GM23338 (cell line): ENCODE data around the gene CHCHD10. TPM values are rescaled to one million over a fixed set of nuclear protein-coding genes. Genes with fewer than 3 reads are reported as not detected.
A peak's percentile ranks its signal among the peaks of the same experiment; 100 is the strongest.

Experiments
- ATAC-seq: fragments of 200-7000 bp; cut with Tn5 transposase; 3 replicates; pipeline ENCODE4 v1.9.1; 2020
- DNase-seq: peaks from one replicate; pipeline ENCODE4 v3.0.0-alpha.2; 2015; ENCODE audit warnings: low spot score
- H2AFZ ChIP-seq: fragments of 200-600 bp; sonication (generic); 2 replicates; pipeline ENCODE4 v1.8.0; 2016; ENCODE audit warnings: antibody characterized with exemption, mild to moderate bottlenecking, moderate library complexity
- H3F3A ChIP-seq: fragments of 200-600 bp; sonication (generic); replicated peaks from 2 replicates; pipeline ENCODE4 v1.8.0; 2017; ENCODE audit warnings: antibody characterized with exemption, mixed run types, low read depth
- H3K27ac ChIP-seq: fragments of 200-600 bp; sonication (generic); 2 replicates; pipeline ENCODE4 v1.6.1; 2016; ENCODE audit warnings: low read depth
- H3K27me3 ChIP-seq: fragments of 200-600 bp; sonication (generic); 2 replicates; pipeline ENCODE4 v1.8.0; 2016; ENCODE audit warnings: mild to moderate bottlenecking, mixed run types, moderate library complexity; ENCODE audit not compliant: insufficient read depth
- H3K36me3 ChIP-seq: fragments of 200-600 bp; sonication (generic); 2 replicates; pipeline ENCODE4 v1.8.0; 2016; ENCODE audit warnings: mild to moderate bottlenecking; ENCODE audit not compliant: insufficient read depth
- H3K4me1 ChIP-seq: fragments of 200-600 bp; sonication (generic); 2 replicates; pipeline ENCODE4 v1.8.0; 2016; ENCODE audit warnings: mild to moderate bottlenecking, moderate library complexity; ENCODE audit not compliant: insufficient read depth
- H3K4me2 ChIP-seq: fragments of 200-600 bp; sonication (generic); 2 replicates; pipeline ENCODE4 v1.7.1; 2017; ENCODE audit warnings: mixed run types
- H3K4me3 ChIP-seq: fragments of 200-600 bp; sonication (generic); 2 replicates; pipeline ENCODE4 v1.6.1; 2016; ENCODE audit warnings: mixed run types
- H3K79me2 ChIP-seq: fragments of 200-600 bp; sonication (generic); replicated peaks from 2 replicates; pipeline ENCODE4 v1.8.0; 2017; ENCODE audit warnings: mild to moderate bottlenecking; ENCODE audit not compliant: insufficient read depth
- H3K9me2 ChIP-seq: fragments of 200-600 bp; sonication (generic); 2 replicates; pipeline ENCODE4 v1.8.0; 2017; ENCODE audit not compliant: insufficient read depth
- H4K20me1 ChIP-seq: fragments of 200-600 bp; sonication (generic); replicated peaks from 2 replicates; pipeline ENCODE4 v1.8.0; 2017; ENCODE audit warnings: mild to moderate bottlenecking; ENCODE audit not compliant: insufficient read depth
- H3K27ac Mint-ChIP-seq: 2 replicates; pipeline ENCODE4 v1.8.0; 2020; ENCODE audit warnings: inconsistent platforms, mild to moderate bottlenecking, moderate library complexity, mixed read lengths
- H3K27me3 Mint-ChIP-seq: 3 replicates; pipeline ENCODE4 v1.8.0; 2022; ENCODE audit warnings: low read depth, mild to moderate bottlenecking, moderate library complexity, mixed read lengths, inconsistent platforms; ENCODE audit not compliant: insufficient read depth, poor library complexity
- H3K36me3 Mint-ChIP-seq: 3 replicates; pipeline ENCODE4 v1.8.0; 2021; ENCODE audit warnings: low read depth, mild to moderate bottlenecking, inconsistent platforms, moderate library complexity, mixed read lengths
- H3K4me1 Mint-ChIP-seq: 3 replicates; pipeline ENCODE4 v1.8.0; 2020; ENCODE audit warnings: mild to moderate bottlenecking, inconsistent platforms, mixed read lengths
- H3K4me3 Mint-ChIP-seq: 3 replicates; pipeline ENCODE4 v1.8.0; 2021; ENCODE audit warnings: moderate library complexity, mild to moderate bottlenecking, inconsistent platforms, mixed read lengths
- H3K9me3 Mint-ChIP-seq: 3 replicates; pipeline ENCODE4 v1.8.0; 2020; ENCODE audit warnings: moderate library complexity, mild to moderate bottlenecking, inconsistent platforms, mixed read lengths
- ETS1 ChIP-seq: IDR thresholded peaks from 2 replicates; pipeline ENCODE4 v1.6.1; 2016; ENCODE audit warnings: antibody characterized with exemption
- EZH2 ChIP-seq: fragments of 200-600 bp; sonication (generic); IDR thresholded peaks from one replicate; pipeline ENCODE4 v1.8.0; 2017; ENCODE audit warnings: antibody characterized with exemption, mild to moderate bottlenecking, low read depth; ENCODE audit not compliant: unreplicated experiment
- NANOG ChIP-seq: IDR thresholded peaks from 2 replicates; pipeline ENCODE4 v1.6.1; 2016; ENCODE audit warnings: antibody characterized with exemption, borderline replicate concordance
- REST ChIP-seq: IDR thresholded peaks from one replicate; pipeline ENCODE4 v1.6.1; 2018; ENCODE audit warnings: antibody characterized with exemption; ENCODE audit not compliant: unreplicated experiment
- ZNF114 ChIP-seq: fragments of 250-450 bp; sonication (Bioruptor Pico); IDR thresholded peaks from 2 replicates; pipeline ENCODE4 v1.5.0; 2020; ENCODE audit warnings: mild to moderate bottlenecking, moderate library complexity
- ZNF331 ChIP-seq: fragments of 250-450 bp; sonication (Bioruptor Pico); IDR thresholded peaks from 2 replicates; pipeline ENCODE4 v1.5.0; 2020; ENCODE audit warnings: low read depth, mild to moderate bottlenecking, moderate library complexity
- ZNF462 ChIP-seq: fragments of 250-450 bp; sonication (Bioruptor Pico); IDR thresholded peaks from 2 replicates; pipeline ENCODE4 v1.5.0; 2020; ENCODE audit warnings: mild to moderate bottlenecking, moderate library complexity
- polyA plus RNA-seq: library from polyadenylated mRNA; unstranded; fragments of >200 nt; fragmentation: Nextera tagmentation; extraction: Ambion mirVana; gene quantifications from 2 replicates; pipeline ENCODE4 v1.2.1, GENCODE V29; 2016
- total RNA-seq: library from RNA; depleted of rRNA; stranded (reverse); fragments of >200 nt; shearing (Covaris generic); gene quantifications from 2 replicates; pipeline ENCODE4 v1.2.3, GENCODE V29; 2014

CHCHD10 gene
- total and polyA plus RNA-seq, 2 experiments from 2014 or later, result 11.4 to 101 TPM

DNA sequence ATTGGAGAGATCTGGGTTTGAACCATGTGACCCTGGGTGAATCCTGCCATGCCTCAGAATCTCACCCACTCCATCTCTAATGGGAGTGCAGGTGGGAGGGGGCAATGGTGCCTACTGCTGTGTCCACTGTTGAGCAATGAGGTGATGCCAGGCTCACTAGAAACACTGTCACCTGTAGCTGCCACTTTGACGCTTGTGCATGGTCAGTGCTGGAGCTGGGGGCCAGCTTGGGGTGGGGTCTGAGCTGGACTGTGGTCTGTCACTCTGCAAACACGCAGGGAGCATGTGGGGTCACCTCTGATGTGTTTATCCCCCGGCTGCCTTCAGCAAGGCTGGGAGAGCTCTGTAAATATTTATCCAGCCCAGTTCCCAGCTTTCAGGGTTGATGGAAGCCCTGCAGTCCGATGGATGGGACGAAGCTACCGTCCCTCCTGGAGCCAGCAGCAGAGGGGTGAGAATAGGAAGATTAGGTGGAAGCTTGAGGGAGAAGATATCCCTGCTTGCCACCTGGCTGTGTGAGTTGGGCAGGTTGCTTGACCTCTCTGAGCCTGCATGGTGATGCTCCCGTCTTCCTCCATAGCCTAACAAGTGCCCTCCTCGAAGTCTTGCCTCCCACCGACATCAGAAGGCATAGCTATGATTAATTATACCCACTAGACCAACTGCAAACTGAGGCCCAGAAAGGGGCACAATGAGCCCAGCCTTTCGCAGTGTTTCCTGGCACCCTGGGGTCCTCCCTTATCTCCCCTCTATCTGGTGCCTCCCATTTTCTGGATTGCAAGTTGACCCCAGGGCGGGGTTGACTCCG is 6.5 kb upstream of the CHCHD10 start:
- Mint-ChIP-seq H3K27ac (no peak overlapping the region), H3K9me3 (no peaks in the 10 kb centered on the region), H3K4me1 (peaks cover 17% of the 10 kb centered on the region), H3K36me3 (no peaks in the 10 kb centered on the region), H3K27me3 (peaks cover 27% of the 10 kb centered on the region), H3K4me3 (peak overlapping the region; percentile 4; the same call in 1 of the 3 replicates)
- no peaks in the 10 kb centered on the region for H4K20me1 ChIP-seq
- H3K4me2 ChIP-seq, result no peak overlapping the region
- peaks cover 32% of the 10 kb centered on the region for H3K27me3 ChIP-seq
- peaks cover 8% of the 10 kb centered on the region; the same call in 1 of the 2 replicates for H3F3A ChIP-seq
- H2AFZ ChIP-seq, result no peak overlapping the region
- ATAC-seq (no peak), DNase-seq (no peak)
- no peaks in the 10 kb centered on the region for H3K9me2 ChIP-seq
- H3K4me3 ChIP-seq, result no peak overlapping the region
- H3K4me1 ChIP-seq, result peaks cover 6% of the 10 kb centered on the region; the same call in 1 of the 2 replicates
- no peak overlapping the region for H3K27ac ChIP-seq
- no peaks in the 10 kb centered on the region for H3K36me3 ChIP-seq
- no peaks in the 10 kb centered on the region for H3K79me2 ChIP-seq
- TF ChIP-seq EZH2 (no peak), ZNF114 (CRISPR knock-in tag) (no peak), NANOG (no peak), ETS1 (no peak), ZNF331 (CRISPR knock-in tag) (no peak), REST (no peak)

- H3K27ac ChIP-seq, result no peak overlapping the region
- H3K27me3 Mint-ChIP-seq, result peaks cover 33% of the 10 kb centered on the region
- peak overlapping the region; percentile 98 for H3K4me2 ChIP-seq
- H3K4me3 Mint-ChIP-seq, result peak overlapping the region; percentile 76
- DNase-seq (no peak), ATAC-seq (peak; percentile 4; the same call in 1 of the 3 replicates)
- no peaks in the 10 kb centered on the region for H3K36me3 ChIP-seq
- H3K36me3 Mint-ChIP-seq, result no peaks in the 10 kb centered on the region
- peaks cover 39% of the 10 kb centered on the region for H3K27me3 ChIP-seq
- H3K4me3 ChIP-seq, result peak overlapping the region; percentile 84
- peaks cover 13% of the 10 kb centered on the region for H3F3A ChIP-seq
- no peaks in the 10 kb centered on the region for H3K9me3 Mint-ChIP-seq
- H2AFZ ChIP-seq, result peak overlapping the region; percentile 93
- peaks cover 17% of the 10 kb centered on the region for H3K4me1 Mint-ChIP-seq
- no peaks in the 10 kb centered on the region for H3K9me2 ChIP-seq
- no peaks in the 10 kb centered on the region for H3K79me2 ChIP-seq
- no peaks in the 10 kb centered on the region for H4K20me1 ChIP-seq
- H3K27ac Mint-ChIP-seq, result no peak overlapping the region
- H3K4me1 ChIP-seq, result peaks cover 6% of the 10 kb centered on the region; the same call in 1 of the 2 replicates
- TF ChIP-seq ZNF114 (CRISPR knock-in tag), result no peak
- TF ChIP-seq ZNF462 (CRISPR knock-in tag), result no peak
Measured at GRCh38 chr22:23773483-23774113, 5.8 kb upstream of the CHCHD10 start.
